ENCODE data around the gene TEK.
"Not testable (repeated sequence)": the region's sequence is repeated elsewhere in the genome, so short reads cannot be mapped to it uniquely, and the experiment has no call there.

Gene TEK

GRCh38 chr9:27108981-27109541, at the start of gene TEK:
Gene TEK, plus strand, starts transcription at chr9:27109225. Its CDS starts 366 bp downstream, at chr9:27109591.
- peak; percentile 23 for DNase-seq

- DNase-seq, result no peak
Observed at GRCh38 chr9:27059412-27059811, 49.6 kb upstream of the TEK start.

- no peak for DNase-seq
Observed at GRCh38 chr9:27059907-27060306, 49.1 kb upstream of the TEK start.

- DNase-seq, result no peak
Observed at GRCh38 chr9:27065288-27065687, 43.7 kb upstream of the TEK start.

- no peak for DNase-seq
Observed at GRCh38 chr9:27073841-27074728, 34.9 kb upstream of the TEK start.

GRCh38 chr9:27078685-27079084, 30.3 kb upstream of the TEK start:
- DNase-seq, result no peak

- no peak for DNase-seq
Observed at GRCh38 chr9:27085456-27085855, 23.6 kb upstream of the TEK start.

GRCh38 chr9:27086818-27087680, 22.0 kb upstream of the TEK start:
- peak; percentile 8 for DNase-seq

GRCh38 chr9:27088981-27089380, 20.0 kb upstream of the TEK start:
- no peak for DNase-seq

GRCh38 chr9:27089706-27090105, 19.3 kb upstream of the TEK start:
- DNase-seq, result no peak

GRCh38 chr9:27090231-27090630, 18.8 kb upstream of the TEK start:
- DNase-seq, result no peak

- DNase-seq, result no peak
Observed at GRCh38 chr9:27090711-27091110, 18.3 kb upstream of the TEK start.

GRCh38 chr9:27092496-27092895, 16.5 kb upstream of the TEK start:
- DNase-seq, result not testable (repeated sequence)

- DNase-seq, result not testable (repeated sequence)
Observed at GRCh38 chr9:27093384-27094067, 15.5 kb upstream of the TEK start.

GRCh38 chr9:27094640-27095298, 14.3 kb upstream of the TEK start:
- peak; percentile 7 for DNase-seq

GRCh38 chr9:27107241-27107640, 1.8 kb upstream of the TEK start:
- no peak for DNase-seq

GRCh38 chr9:27109621-27110020, 596 bp downstream of the TEK start:
- DNase-seq, result peak; percentile 13

GRCh38 chr9:27110181-27110580, 1.2 kb downstream of the TEK start:
- no peak for DNase-seq

- no peak for DNase-seq
Observed at GRCh38 chr9:27112235-27112634, 3.2 kb downstream of the TEK start.

- no peak for DNase-seq
Observed at GRCh38 chr9:27117489-27118135, 8.6 kb downstream of the TEK start.

GRCh38 chr9:27118916-27119315, 9.9 kb downstream of the TEK start:
- DNase-seq, result no peak

GRCh38 chr9:27124151-27124550, 15.1 kb downstream of the TEK start:
- no peak for DNase-seq

All from eye (tissue), 1 donor.